Spleen (tissue), 11 donors: ENCODE measurements around the gene UGT1A7. TPM values are rescaled to one million over a fixed set of nuclear protein-coding genes. Genes with fewer than 3 reads are reported as not detected.

Experiments
- DNase-seq: peaks from one replicate; pipeline ENCODE4 v3.0.0-alpha.2; 2020
- H3K27ac ChIP-seq, 8 donors: fragments of 200-600 bp; sonication (generic) in 7 of 8; 1 replicate in 4 of 8; 2 replicates in 4 of 8; pipeline versions ENCODE4 v1.5.0 to v1.8.0; 2016 to 2021; ENCODE audit warnings: inconsistent platforms in 4 of 8, mild to moderate bottlenecking in 4 of 8, moderate library complexity in 1 of 8
- H3K27me3 ChIP-seq, 7 donors: fragments of 200-600 bp; sonication (generic) in 6 of 7; replicated peaks in 1 of 7; 1 replicate in 4 of 7; 2 replicates in 3 of 7; pipeline versions ENCODE4 v1.5.0 to v1.8.0; 2016 to 2021; ENCODE audit warnings: inconsistent platforms in 3 of 7, mild to moderate bottlenecking in 1 of 7
- H3K36me3 ChIP-seq, 6 donors: fragments of 200-600 bp; sonication (generic) in 5 of 6; 1 replicate in 4 of 6; 2 replicates in 2 of 6; pipeline versions ENCODE4 v1.5.0 to v1.8.0; 2016 to 2021; ENCODE audit warnings: inconsistent platforms in 2 of 6
- H3K4me1 ChIP-seq, 6 donors: fragments of 200-600 bp; sonication (generic) in 5 of 6; 1 replicate in 3 of 6; 2 replicates in 3 of 6; pipeline versions ENCODE4 v1.5.0 to v1.8.0; 2016 to 2021; ENCODE audit warnings: inconsistent platforms in 3 of 6
- H3K4me3 ChIP-seq, 8 donors: fragments of 200-600 bp; sonication (generic) in 7 of 8; 1 replicate in 4 of 8; 2 replicates in 4 of 8; pipeline versions ENCODE4 v1.5.0 to v1.8.0; 2016 to 2021; ENCODE audit warnings: inconsistent platforms in 4 of 8, mild to moderate bottlenecking in 4 of 8, moderate library complexity in 2 of 8
- H3K9me3 ChIP-seq, 8 donors: fragments of 200-600 bp; sonication (generic) in 7 of 8; 1 replicate in 4 of 8; 2 replicates in 4 of 8; pipeline versions ENCODE4 v1.5.0 to v1.8.0; 2016 to 2021; ENCODE audit warnings: inconsistent platforms in 4 of 8
- CTCF ChIP-seq, 11 experiments: fragments of 200-600 bp in 7 of 11; fragments of 450-650 bp in 4 of 11; sonication (generic) in 4 of 11; IDR thresholded peaks in 8 of 11; conservative IDR thresholded peaks in 3 of 11; 1 replicate in 7 of 11; 2 replicates in 4 of 11; pipeline versions ENCODE4 v1.4.0 to v1.8.0; 2016 to 2021; ENCODE audit warnings: antibody characterized with exemption in 11 of 11, inconsistent platforms in 4 of 11, mild to moderate bottlenecking in 1 of 11
- POLR2A ChIP-seq, 3 donors: fragments of 450-650 bp; IDR thresholded peaks; one replicate each; pipeline ENCODE4 v1.5.1; 2017; ENCODE audit warnings: antibody characterized with exemption in 3 of 3, mild to moderate bottlenecking in 1 of 3
- POLR2AphosphoS5 ChIP-seq, 3 donors: sonication (generic); formaldehyde crosslinking; IDR thresholded peaks; one replicate each; pipeline ENCODE4 v1.5.1; 2017; ENCODE audit warnings: antibody characterized with exemption in 3 of 3
- WGBS, 5 donors: extraction: QIAGEN DNeasy Blood & Tissue Kit in 3 of 5; methylation state at CpG; one replicate each; pipeline versions ENCODE4 v1.1.5 to v1.1.7; 2013 to 2018; 5-methylcytosine and 5-hydroxymethylcytosine counted together
- intact Hi-C: fragments of 100-400 bp; cut with DNase I; formaldehyde crosslinking; loops from one replicate; pipeline ENCODE4 v1.15.0; 2023; ENCODE audit warnings: low total_unique reads
- polyA plus RNA-seq, 3 donors: library from polyadenylated mRNA; stranded (reverse); fragments of 200-250 nt; gene quantifications; one replicate each; pipeline ENCODE4 v1.2.1, GENCODE V29; 2013
- total RNA-seq, 7 donors: library from RNA; depleted of rRNA in 3 of 7; stranded (reverse); fragments of >200 nt in 3 of 7; fragmentation: NEBNext Ultra II Directional in 4 of 7; extraction: Animal tissue kit (Norgen Biotek cat#: 25700) in 4 of 7; gene quantifications; one replicate each; pipeline versions ENCODE4 v1.1.0 to v1.2.1, GENCODE V29; 2016 to 2021
- donor health status: healthy with polysubstance abuse.
- donor health status: DM: no; HTN: no; CAD: no; lungs with moderate emphysema.
- donor health status: DM: no; HTN: no; CAD: no.
- donor health status: Bipolar disorder and iron deficiency.
- donor health status: healthy.
- donor health status: DM: no; HTN: no; CAD: no.
- donor health status: DM: yes; HTN: yes; CAD: no.

The UGT1A7 gene
- total and polyA plus RNA-seq, 10 donors = 0.03 TPM; not detected in 9

- no peaks in the 10 kb centered on the region for H3K4me1 ChIP-seq
- DNase-seq = no peak
- H3K27me3 ChIP-seq = peaks cover 0 to 7% (median 0%) of the 10 kb centered on the region in 7 donors
- no peak overlapping the region for H3K4me3 ChIP-seq
- 75 to 93% (median 83%) methylated on average over 4 of the region's 4 CpGs for WGBS, 5 donors
- H3K27ac ChIP-seq = no peak overlapping the region
- H3K9me3 ChIP-seq = no peaks in the 10 kb centered on the region
- H3K36me3 ChIP-seq = no peaks in the 10 kb centered on the region
- intact Hi-C loops = no loop called here
- TF ChIP-seq CTCF (IDR thresholded peaks at IDR 0.05 in 8 of 11, conservative IDR thresholded peaks at IDR 0.05 in 3 of 11) = no peak
- TF ChIP-seq POLR2A (IDR thresholded peaks at IDR 0.05) = no peak
- TF ChIP-seq POLR2AphosphoS5 (IDR thresholded peaks at IDR 0.05) = no peak
Measured at GRCh38 chr2:233680361-233681045, 1.2 kb upstream of the UGT1A7 start.

- Histone ChIP-seq H3K27me3 (peaks cover 0 to under 1% (median 0%) of the 10 kb centered on the region in 7 donors), H3K9me3 (no peaks in the 10 kb centered on the region), H3K4me1 (no peaks in the 10 kb centered on the region), H3K36me3 (no peaks in the 10 kb centered on the region), H3K4me3 (no peak overlapping the region), H3K27ac (no peak overlapping the region)
- 66 to 96% (median 86%) methylated on average over 1 of the region's 1 CpG for WGBS, 5 donors
- no peak for TF ChIP-seq CTCF (IDR thresholded peaks at IDR 0.05 in 8 of 11, conservative IDR thresholded peaks at IDR 0.05 in 3 of 11)
- no peak for TF ChIP-seq POLR2AphosphoS5 (IDR thresholded peaks at IDR 0.05)
- no peak for TF ChIP-seq POLR2A (IDR thresholded peaks at IDR 0.05)
- DNase-seq = no peak
- intact Hi-C loops = no loop called here
Measured at GRCh38 chr2:233684640-233685039, 2.9 kb downstream of the UGT1A7 start.

GRCh38 chr2:233686928-233687327 is 5.2 kb downstream of the UGT1A7 start:
- no peaks in the 10 kb centered on the region for H3K9me3 ChIP-seq
- no peak overlapping the region for H3K27ac ChIP-seq
- DNase-seq = no peak
- WGBS, 5 donors = 64 to 85% (median 73%) methylated on average over 5 of the region's 5 CpGs
- intact Hi-C loops = no loop called here
- no peaks in the 10 kb centered on the region for H3K36me3 ChIP-seq
- H3K4me3 ChIP-seq = no peak overlapping the region
- H3K4me1 ChIP-seq = no peaks in the 10 kb centered on the region
- TF ChIP-seq CTCF (IDR thresholded peaks at IDR 0.05 in 8 of 11, conservative IDR thresholded peaks at IDR 0.05 in 3 of 11) = no peak
- TF ChIP-seq POLR2AphosphoS5 (IDR thresholded peaks at IDR 0.05) = no peak
- TF ChIP-seq POLR2A (IDR thresholded peaks at IDR 0.05) = no peak
- no peaks in the 10 kb centered on the region for H3K27me3 ChIP-seq

- intact Hi-C loops = no loop called here
- Histone ChIP-seq H3K4me1 (no peaks in the 10 kb centered on the region), H3K27ac (no peak overlapping the region), H3K27me3 (no peaks in the 10 kb centered on the region), H3K9me3 (no peaks in the 10 kb centered on the region), H3K36me3 (no peaks in the 10 kb centered on the region), H3K4me3 (no peak overlapping the region)
- TF ChIP-seq POLR2AphosphoS5 (IDR thresholded peaks at IDR 0.05) = no peak
- no peak for TF ChIP-seq POLR2A (IDR thresholded peaks at IDR 0.05)
- TF ChIP-seq CTCF (IDR thresholded peaks at IDR 0.05 in 8 of 11, conservative IDR thresholded peaks at IDR 0.05 in 3 of 11) = no peak
- DNase-seq = no peak
- WGBS, 5 donors = 84 to 95% (median 87%) methylated on average over 5 of the region's 5 CpGs
Measured at GRCh38 chr2:233688341-233688740, 6.6 kb downstream of the UGT1A7 start.
